Omental fat pad (tissue), 4 donors: ENCODE measurements around the gene CDH26. TPM values are rescaled to one million over a fixed set of nuclear protein-coding genes. Genes with fewer than 3 reads are reported as not detected.

Experiments used
- ATAC-seq: fragments of 150-250 bp; one replicate; pipeline ENCODE4 v1.9.1; 2016; ENCODE audit warnings: mild to moderate bottlenecking, moderate library complexity; ENCODE audit not compliant: low FRiP score
- DNase-seq: peaks from one replicate; pipeline ENCODE4 v3.0.0-alpha.2; 2019; ENCODE audit warnings: low spot score
- CTCF ChIP-seq, 3 donors: fragments of 450-650 bp; IDR thresholded peaks; one replicate each; pipeline ENCODE4 v1.5.1; 2016 to 2017; ENCODE audit warnings: antibody characterized with exemption in 3 of 3, mild to moderate bottlenecking in 3 of 3, moderate library complexity in 2 of 3
- total RNA-seq, 4 donors: library from RNA; depleted of rRNA; stranded (reverse); fragments of >200 nt; gene quantifications; one replicate each; pipeline ENCODE4 v1.1.0, GENCODE V29; 2016

CDH26 gene
- total RNA-seq, 4 donors from 2014 or later = 0.60 to 4.1 (median 1.6) TPM

DNA sequence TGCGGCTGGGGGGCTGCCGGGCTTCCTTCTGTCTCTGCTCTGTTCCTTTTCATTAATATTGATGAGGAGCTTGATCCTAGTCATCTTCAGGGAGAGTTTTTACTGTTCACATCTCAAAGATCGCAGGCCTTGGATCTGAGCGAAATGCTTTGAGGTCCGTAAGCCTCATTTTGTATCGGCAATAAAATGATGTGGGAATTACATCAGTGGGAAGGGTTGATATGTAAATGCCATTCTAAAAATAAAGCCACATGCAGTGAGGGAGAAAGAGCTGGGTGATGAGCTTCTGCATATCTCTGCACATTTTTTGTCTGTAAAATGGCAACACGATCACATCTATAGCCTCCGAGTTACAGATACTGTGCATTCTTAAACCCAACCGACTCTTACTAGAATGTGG, 24.9 kb downstream of the CDH26 start:
- ATAC-seq = no peak
- no peak for TF ChIP-seq CTCF (IDR thresholded peaks at IDR 0.05)

DNA sequence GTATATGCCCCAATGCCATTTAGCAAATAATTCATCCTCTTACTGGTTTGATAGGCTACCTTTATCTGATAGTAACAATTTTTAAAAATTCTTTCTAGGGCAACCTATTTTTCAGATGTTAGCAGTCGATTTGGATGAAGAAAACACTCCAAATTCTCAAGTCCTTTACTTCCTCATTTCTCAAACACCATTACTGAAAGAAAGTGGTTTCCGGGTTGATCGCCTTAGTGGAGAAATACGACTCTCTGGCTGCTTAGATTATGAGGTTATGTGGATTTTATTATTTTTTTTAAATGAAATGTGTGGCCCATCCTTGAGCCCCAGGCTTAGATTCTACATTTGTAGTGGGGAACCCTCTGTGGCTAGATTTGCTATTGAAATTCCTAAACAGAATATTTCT, 26.3 kb downstream of the CDH26 start:
- no peak for DNase-seq
- TF ChIP-seq CTCF (IDR thresholded peaks at IDR 0.05) = no peak
- no peak for ATAC-seq

More for the DNA sequence above, 24.9 kb downstream of the CDH26 start:
- no peak for DNase-seq

- DNase-seq (no peak), ATAC-seq (no peak)
- no peak for TF ChIP-seq CTCF (IDR thresholded peaks at IDR 0.05)
Measured at GRCh38 chr20:59985164-59985563, 26.9 kb downstream of the CDH26 start.

DNA sequence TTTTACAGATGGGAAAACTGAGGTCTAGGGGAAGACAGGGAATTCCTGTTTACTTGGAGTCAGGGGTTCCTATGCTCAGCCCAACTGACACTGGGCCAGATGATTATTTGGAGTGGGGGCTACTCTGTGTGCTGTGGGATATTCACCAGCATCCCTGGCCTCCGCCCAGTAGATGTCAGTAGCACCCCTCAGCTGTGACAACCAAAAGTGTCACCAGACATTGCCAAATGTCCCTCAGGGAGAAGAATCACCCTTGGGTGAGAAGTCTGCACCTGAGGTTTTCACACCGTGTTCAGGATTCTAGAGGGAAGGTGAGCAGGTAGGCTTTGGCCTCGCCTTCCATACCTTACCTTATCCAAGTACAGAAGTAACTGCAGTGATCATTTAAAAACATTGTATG, 27.6 kb downstream of the CDH26 start:
- DNase-seq (no peak), ATAC-seq (no peak)

GRCh38 chr20:59987135-59987534, 28.9 kb downstream of the CDH26 start:
- ATAC-seq (no peak), DNase-seq (no peak)
- TF ChIP-seq CTCF (IDR thresholded peaks at IDR 0.05) = no peak

More for the DNA sequence above, 27.6 kb downstream of the CDH26 start:
- no peak for TF ChIP-seq CTCF (IDR thresholded peaks at IDR 0.05)

GRCh38 chr20:59988141-59988540, 29.9 kb downstream of the CDH26 start:
- ATAC-seq = no peak
- DNase-seq = no peak
- TF ChIP-seq CTCF (IDR thresholded peaks at IDR 0.05) = no peak

- DNase-seq (no peak), ATAC-seq (no peak)
- TF ChIP-seq CTCF (IDR thresholded peaks at IDR 0.05) = no peak
Measured at GRCh38 chr20:59992526-59993084, 34.4 kb downstream of the CDH26 start.
